Stimulated activated CD8-positive, alpha-beta memory T cell treated with anti-CD3 and anti-CD28 coated beads, Interleukin-15, amount 100 ng/mL, for 48 hours (primary cell): ENCODE results near the gene ELFN1.

Experiments
- DNase-seq, 2 donors: peaks; one replicate each; pipeline ENCODE4 v3.0.0-alpha.2; 2020; ENCODE audit warnings: low read depth in 2 of 2

Gene ELFN1

GRCh38 chr7:1642291-1642731 lies 27.8 kb upstream of the ELFN1 start:
- DNase-seq, result no peak

GRCh38 chr7:1643270-1644092 lies 26.6 kb upstream of the ELFN1 start:
- no peak for DNase-seq

- DNase-seq, result no peak
These were observed 25.6 kb upstream of the ELFN1 start for GRCh38 chr7:1644341-1645070.

GRCh38 chr7:1645071-1645409 lies 25.0 kb upstream of the ELFN1 start:
- DNase-seq, result no peak

- DNase-seq, result no peak
These were observed 24.6 kb upstream of the ELFN1 start for GRCh38 chr7:1645476-1645875.

- DNase-seq, result no peak
These were observed 23.7 kb upstream of the ELFN1 start for GRCh38 chr7:1646391-1646790.

- DNase-seq, result no peak
These were observed 22.9 kb upstream of the ELFN1 start for GRCh38 chr7:1646957-1647891.

- DNase-seq, result no peak
These were observed 22.0 kb upstream of the ELFN1 start for GRCh38 chr7:1647961-1648672.

- DNase-seq, result no peak
These were observed 20.2 kb upstream of the ELFN1 start for GRCh38 chr7:1649751-1650326.

- no peak for DNase-seq
These were observed 19.6 kb upstream of the ELFN1 start for GRCh38 chr7:1650363-1651030.

GRCh38 chr7:1651031-1651446 lies 19.0 kb upstream of the ELFN1 start:
- no peak for DNase-seq

- no peak for DNase-seq
These were observed 18.2 kb upstream of the ELFN1 start for GRCh38 chr7:1651891-1652290.

GRCh38 chr7:1653500-1653899 lies 16.6 kb upstream of the ELFN1 start:
- DNase-seq, result no peak

GRCh38 chr7:1654111-1654510 lies 16.0 kb upstream of the ELFN1 start:
- DNase-seq, result no peak

- DNase-seq, result no peak
These were observed 15.2 kb upstream of the ELFN1 start for GRCh38 chr7:1654738-1655475.

- no peak for DNase-seq
These were observed 10.4 kb upstream of the ELFN1 start for GRCh38 chr7:1659696-1660095.

GRCh38 chr7:1661461-1661860 lies 8.6 kb upstream of the ELFN1 start:
- DNase-seq, result no peak

GRCh38 chr7:1662101-1662500 lies 8.0 kb upstream of the ELFN1 start:
- no peak for DNase-seq

- no peak for DNase-seq
These were observed 7.3 kb upstream of the ELFN1 start for GRCh38 chr7:1662767-1663166.

- DNase-seq, result no peak
These were observed 6.9 kb upstream of the ELFN1 start for GRCh38 chr7:1663223-1663622.
